Spleen (tissue), 11 donors: ENCODE results near the gene B4GALNT3. TPM values are rescaled to one million over a fixed set of nuclear protein-coding genes. Genes with fewer than 3 reads are reported as not detected.
A peak's percentile ranks its signal among the peaks of the same experiment; 100 is the strongest.

Experiments used
- DNase-seq: peaks from one replicate; pipeline ENCODE4 v3.0.0-alpha.2; 2020
- H3K27ac ChIP-seq, 8 donors: fragments of 200-600 bp; sonication (generic) in 7 of 8; 1 replicate in 4 of 8; 2 replicates in 4 of 8; pipeline versions ENCODE4 v1.5.0 to v1.8.0; 2016 to 2021; ENCODE audit warnings: inconsistent platforms in 4 of 8, mild to moderate bottlenecking in 4 of 8, moderate library complexity in 1 of 8
- H3K27me3 ChIP-seq, 7 donors: fragments of 200-600 bp; sonication (generic) in 6 of 7; replicated peaks in 1 of 7; 1 replicate in 4 of 7; 2 replicates in 3 of 7; pipeline versions ENCODE4 v1.5.0 to v1.8.0; 2016 to 2021; ENCODE audit warnings: inconsistent platforms in 3 of 7, mild to moderate bottlenecking in 1 of 7
- H3K36me3 ChIP-seq, 6 donors: fragments of 200-600 bp; sonication (generic) in 5 of 6; 1 replicate in 4 of 6; 2 replicates in 2 of 6; pipeline versions ENCODE4 v1.5.0 to v1.8.0; 2016 to 2021; ENCODE audit warnings: inconsistent platforms in 2 of 6
- H3K4me1 ChIP-seq, 6 donors: fragments of 200-600 bp; sonication (generic) in 5 of 6; 1 replicate in 3 of 6; 2 replicates in 3 of 6; pipeline versions ENCODE4 v1.5.0 to v1.8.0; 2016 to 2021; ENCODE audit warnings: inconsistent platforms in 3 of 6
- H3K4me3 ChIP-seq, 8 donors: fragments of 200-600 bp; sonication (generic) in 7 of 8; 1 replicate in 4 of 8; 2 replicates in 4 of 8; pipeline versions ENCODE4 v1.5.0 to v1.8.0; 2016 to 2021; ENCODE audit warnings: inconsistent platforms in 4 of 8, mild to moderate bottlenecking in 4 of 8, moderate library complexity in 2 of 8
- H3K9me3 ChIP-seq, 8 donors: fragments of 200-600 bp; sonication (generic) in 7 of 8; 1 replicate in 4 of 8; 2 replicates in 4 of 8; pipeline versions ENCODE4 v1.5.0 to v1.8.0; 2016 to 2021; ENCODE audit warnings: inconsistent platforms in 4 of 8
- CTCF ChIP-seq, 11 experiments: fragments of 200-600 bp in 7 of 11; fragments of 450-650 bp in 4 of 11; sonication (generic) in 4 of 11; IDR thresholded peaks in 8 of 11; conservative IDR thresholded peaks in 3 of 11; 1 replicate in 7 of 11; 2 replicates in 4 of 11; pipeline versions ENCODE4 v1.4.0 to v1.8.0; 2016 to 2021; ENCODE audit warnings: antibody characterized with exemption in 11 of 11, inconsistent platforms in 4 of 11, mild to moderate bottlenecking in 1 of 11
- POLR2A ChIP-seq, 3 donors: fragments of 450-650 bp; IDR thresholded peaks; one replicate each; pipeline ENCODE4 v1.5.1; 2017; ENCODE audit warnings: antibody characterized with exemption in 3 of 3, mild to moderate bottlenecking in 1 of 3
- POLR2AphosphoS5 ChIP-seq, 3 donors: sonication (generic); formaldehyde crosslinking; IDR thresholded peaks; one replicate each; pipeline ENCODE4 v1.5.1; 2017; ENCODE audit warnings: antibody characterized with exemption in 3 of 3
- WGBS, 5 donors: extraction: QIAGEN DNeasy Blood & Tissue Kit in 3 of 5; methylation state at CpG; one replicate each; pipeline versions ENCODE4 v1.1.5 to v1.1.7; 2013 to 2018; 5-methylcytosine and 5-hydroxymethylcytosine counted together
- intact Hi-C: fragments of 100-400 bp; cut with DNase I; formaldehyde crosslinking; loops from one replicate; pipeline ENCODE4 v1.15.0; 2023; ENCODE audit warnings: low total_unique reads
- polyA plus RNA-seq, 3 donors: library from polyadenylated mRNA; stranded (reverse); fragments of 200-250 nt; gene quantifications; one replicate each; pipeline ENCODE4 v1.2.1, GENCODE V29; 2013
- total RNA-seq, 7 donors: library from RNA; depleted of rRNA in 3 of 7; stranded (reverse); fragments of >200 nt in 3 of 7; fragmentation: NEBNext Ultra II Directional in 4 of 7; extraction: Animal tissue kit (Norgen Biotek cat#: 25700) in 4 of 7; gene quantifications; one replicate each; pipeline versions ENCODE4 v1.1.0 to v1.2.1, GENCODE V29; 2016 to 2021
- donor health status: healthy with polysubstance abuse.
- donor health status: DM: no; HTN: no; CAD: no; lungs with moderate emphysema.
- donor health status: DM: no; HTN: no; CAD: no.
- donor health status: Bipolar disorder and iron deficiency.
- donor health status: healthy.
- donor health status: DM: no; HTN: no; CAD: no.
- donor health status: DM: yes; HTN: yes; CAD: no.

Gene B4GALNT3
- total and polyA plus RNA-seq, 10 donors, result 0.28 to 2.0 (median 1.5) TPM

GRCh38 chr12:536751-537245 lies 77.1 kb downstream of the B4GALNT3 start:
- no peak overlapping the region for H3K4me3 ChIP-seq
- DNase-seq, result no peak
- TF ChIP-seq POLR2A (IDR thresholded peaks at IDR 0.05) (no peak), CTCF (IDR thresholded peaks at IDR 0.05 in 8 of 11, conservative IDR thresholded peaks at IDR 0.05 in 3 of 11) (no peak), POLR2AphosphoS5 (IDR thresholded peaks at IDR 0.05) (no peak)
- intact Hi-C loops, result no loop called here
- H3K4me1 ChIP-seq, result peaks cover 9 to 39% (median 22%) of the 10 kb centered on the region in 6 donors
- no peaks in the 10 kb centered on the region for H3K36me3 ChIP-seq
- WGBS, 5 donors, result 91 to 100% (median 92%) methylated on average over 3 of the region's 3 CpGs
- H3K9me3 ChIP-seq, result peaks cover 0 to 12% (median 11%) of the 10 kb centered on the region in 8 donors
- no peak overlapping the region for H3K27ac ChIP-seq
- H3K27me3 ChIP-seq, result no peaks in the 10 kb centered on the region

- Histone ChIP-seq H3K27me3 (peaks cover 0 to 8% (median 0%) of the 10 kb centered on the region in 7 donors), H3K36me3 (no peaks in the 10 kb centered on the region), H3K4me3 (no peak overlapping the region), H3K4me1 (peaks cover 9 to 39% (median 22%) of the 10 kb centered on the region in 6 donors), H3K9me3 (peaks cover 0 to 3% (median 1%) of the 10 kb centered on the region in 8 donors), H3K27ac (no peak overlapping the region)
- intact Hi-C loops, result no loop called here
- 83 to 93% (median 90%) methylated on average over 4 of the region's 4 CpGs for WGBS, 5 donors
- no peak for DNase-seq
- TF ChIP-seq CTCF (IDR thresholded peaks at IDR 0.05 in 8 of 11, conservative IDR thresholded peaks at IDR 0.05 in 3 of 11) (no peak), POLR2A (IDR thresholded peaks at IDR 0.05) (no peak), POLR2AphosphoS5 (IDR thresholded peaks at IDR 0.05) (no peak)
These were observed 78.0 kb downstream of the B4GALNT3 start for GRCh38 chr12:537772-538171.

- intact Hi-C loops, result no loop called here
- Histone ChIP-seq H3K27ac (peak overlapping the region in 7 of 8 donors; percentile 6 to 65 (median 56)), H3K4me1 (peaks cover 9 to 30% (median 18%) of the 10 kb centered on the region in 6 donors), H3K27me3 (peaks cover 0 to 13% (median 0%) of the 10 kb centered on the region in 7 donors), H3K4me3 (no peak overlapping the region), H3K9me3 (no peaks in the 10 kb centered on the region), H3K36me3 (no peaks in the 10 kb centered on the region)
- DNase-seq, result peak; percentile 86
- WGBS, 5 donors, result 14 to 24% (median 21%) methylated on average over 10 of the region's 10 CpGs
- TF ChIP-seq CTCF (IDR thresholded peaks at IDR 0.05 in 8 of 11, conservative IDR thresholded peaks at IDR 0.05 in 3 of 11) (no peak), POLR2A (IDR thresholded peaks at IDR 0.05) (no peak), POLR2AphosphoS5 (IDR thresholded peaks at IDR 0.05) (peak in 2 of 3 donors; percentile 77 to 81)
These were observed 79.2 kb downstream of the B4GALNT3 start for GRCh38 chr12:538731-539539.
